ENCODE measurements around the gene FOXE3.
"Not testable (repeated sequence)": the region's sequence is repeated elsewhere in the genome, so short reads cannot be mapped to it uniquely, and the experiment has no call there.

Gene FOXE3

GRCh38 chr1:47452426-47452825 lies 36.3 kb downstream of the FOXE3 start:
- no peak for DNase-seq

GRCh38 chr1:47453910-47454309 lies 37.8 kb downstream of the FOXE3 start:
- not testable (repeated sequence) for DNase-seq

- no peak for DNase-seq
Measured at GRCh38 chr1:47456250-47456649, 40.2 kb downstream of the FOXE3 start.

- not testable (repeated sequence) for DNase-seq
Measured at GRCh38 chr1:47457547-47457946, 41.5 kb downstream of the FOXE3 start.

GRCh38 chr1:47459253-47459788 lies 43.2 kb downstream of the FOXE3 start:
- DNase-seq, result no peak

- DNase-seq, result no peak
Measured at GRCh38 chr1:47460040-47460439, 44.0 kb downstream of the FOXE3 start.

GRCh38 chr1:47460456-47460855 lies 44.4 kb downstream of the FOXE3 start:
- DNase-seq, result no peak

GRCh38 chr1:47465605-47466004 lies 49.5 kb downstream of the FOXE3 start:
- no peak for DNase-seq
